K562 (cell line): ENCODE data around the gene ZNF831.

Experiments used
- E2F1 ChIP-seq: sonication (generic); formaldehyde crosslinking; IDR thresholded peaks from 2 replicates; pipeline ENCODE4 v1.8.1; 2023; ENCODE audit warnings: mild to moderate bottlenecking, missing genetic modification reagents, moderate library complexity
- EP300 ChIP-seq: IDR thresholded peaks from 2 replicates; pipeline ENCODE4 v1.6.1; 2012; ENCODE audit warnings: low read length, improper control_type of control experiment
- JUND ChIP-seq, 2 experiments: IDR thresholded peaks; 2 replicates in 1 of 2; 3 replicates in 1 of 2; pipeline ENCODE4 v1.6.1; 2011; ENCODE audit warnings: borderline replicate concordance in 2 of 2, low read depth in 2 of 2, low read length in 2 of 2, improper control_type of control experiment in 1 of 2, missing biosample characterization in 1 of 2, missing genetic modification characterization in 1 of 2, missing genetic modification reagents in 1 of 2
- POLR2A ChIP-seq: fragments of 450-650 bp; conservative IDR thresholded peaks from 2 replicates; pipeline ENCODE4 v1.6.1; 2016
- SIRT6 ChIP-seq: IDR thresholded peaks from one replicate; pipeline ENCODE4 v1.6.1; 2012; ENCODE audit warnings: low read depth, mild to moderate bottlenecking, control low read depth, inconsistent platforms, low read length, moderate library complexity
- ZNF316 ChIP-seq: fragments of 450-650 bp; IDR thresholded peaks from 2 replicates; pipeline ENCODE4 v1.6.1; 2016
- ZNF407 ChIP-seq: fragments of 450-650 bp; IDR thresholded peaks from 2 replicates; pipeline ENCODE4 v1.6.1; 2016; ENCODE audit warnings: low read depth

GRCh38 chr20:59176812-59177211, 13.2 kb downstream of the ZNF831 start:
- no peak for TF ChIP-seq E2F1 (CRISPR knock-in tag)
- TF ChIP-seq ZNF316, result no peak
- TF ChIP-seq EP300, result no peak
- TF ChIP-seq SIRT6, result no peak
- TF ChIP-seq JUND (IDR thresholded peaks at IDR 0.05; ENCODE audit: borderline replicate concordance, low read depth, low read length), result no peak
- no peak for TF ChIP-seq JUND (tag; IDR thresholded peaks at IDR 0.05; ENCODE audit: borderline replicate concordance, low read depth, low read length)
- no peak for TF ChIP-seq POLR2A
- no peak for TF ChIP-seq ZNF407
